ENCODE measurements around the gene PDLIM7.

The PDLIM7 gene

GRCh38 chr5:177524539-177524900 lies 27.1 kb upstream of the PDLIM7 start:
- no peak for DNase-seq (ENCODE audit: low read depth in 3 of 3)

GRCh38 chr5:177523711-177524538 lies 26.5 kb upstream of the PDLIM7 start:
- DNase-seq (ENCODE audit: low read depth in 3 of 3): no peak

DNA sequence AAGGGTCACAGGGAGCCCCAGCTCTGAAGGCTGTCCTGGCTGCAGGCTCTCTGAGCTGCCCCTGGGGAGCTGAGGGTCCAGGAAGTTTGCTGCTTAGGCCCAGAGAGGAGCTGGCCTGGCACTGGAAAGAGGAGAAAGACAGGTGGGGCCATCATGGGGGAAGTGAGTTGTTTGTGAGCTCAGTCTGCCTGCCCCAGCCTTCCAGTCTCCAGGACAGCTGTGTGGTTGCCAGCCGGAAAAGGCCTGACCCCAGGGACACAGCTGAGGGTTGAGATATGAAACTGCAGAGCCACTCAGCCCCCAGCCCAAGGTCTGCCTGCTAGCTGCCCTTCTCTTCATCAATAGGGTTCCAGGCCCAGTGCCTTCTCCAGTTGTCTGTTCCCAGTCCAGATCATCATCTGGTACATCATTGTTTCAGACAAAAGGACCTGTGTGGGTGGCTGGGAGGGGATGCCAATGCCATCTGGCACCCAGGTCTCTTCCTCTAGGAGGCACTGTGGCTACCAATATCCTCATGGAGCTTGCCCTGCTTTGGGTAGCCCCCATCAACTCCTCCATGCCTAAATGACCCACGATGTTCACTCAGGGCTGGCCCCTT lies 23.6 kb upstream of the PDLIM7 start:
- DNase-seq (ENCODE audit: low read depth in 3 of 3): no peak

- DNase-seq (ENCODE audit: low read depth in 3 of 3): no peak
Observed at GRCh38 chr5:177520271-177520670, 22.9 kb upstream of the PDLIM7 start.

DNA sequence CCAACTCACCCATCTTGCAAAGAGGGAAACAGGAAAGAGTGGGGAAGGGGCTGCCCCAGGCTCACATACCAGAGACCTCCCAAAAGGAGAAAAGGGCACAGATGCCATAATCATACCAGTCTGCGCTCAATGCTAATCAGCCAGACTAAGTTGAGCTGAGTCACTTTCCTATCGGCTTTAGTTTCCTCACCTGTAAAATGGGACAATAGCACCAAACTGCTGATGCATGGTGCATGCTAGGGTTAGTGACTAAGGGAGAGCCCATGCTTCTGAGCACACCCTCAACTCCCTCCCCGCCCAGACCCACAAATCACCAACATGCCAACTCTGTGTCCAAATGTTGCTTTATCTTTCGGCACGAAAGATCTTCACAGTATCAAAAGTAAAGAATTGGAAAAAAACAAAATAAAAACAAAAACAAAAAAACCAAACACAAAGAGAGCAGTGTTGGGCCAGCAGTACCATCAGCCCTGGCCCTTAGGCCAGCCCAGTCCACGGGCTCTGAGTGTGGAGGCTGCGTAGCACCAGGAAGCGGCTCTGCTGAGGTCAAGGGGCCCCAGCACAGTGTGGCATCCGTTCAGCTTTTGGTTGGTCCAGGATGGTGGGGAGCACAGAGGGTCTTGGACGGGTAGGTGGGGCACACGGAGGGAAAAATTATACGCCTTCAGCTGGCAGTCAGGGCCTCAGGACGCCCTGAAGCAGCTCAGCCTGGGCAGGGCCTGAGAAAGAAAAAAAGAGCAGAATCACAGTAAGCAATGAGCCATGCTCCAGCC lies 22.2 kb upstream of the PDLIM7 start:
- no peak for DNase-seq (ENCODE audit: low read depth in 3 of 3)

DNA sequence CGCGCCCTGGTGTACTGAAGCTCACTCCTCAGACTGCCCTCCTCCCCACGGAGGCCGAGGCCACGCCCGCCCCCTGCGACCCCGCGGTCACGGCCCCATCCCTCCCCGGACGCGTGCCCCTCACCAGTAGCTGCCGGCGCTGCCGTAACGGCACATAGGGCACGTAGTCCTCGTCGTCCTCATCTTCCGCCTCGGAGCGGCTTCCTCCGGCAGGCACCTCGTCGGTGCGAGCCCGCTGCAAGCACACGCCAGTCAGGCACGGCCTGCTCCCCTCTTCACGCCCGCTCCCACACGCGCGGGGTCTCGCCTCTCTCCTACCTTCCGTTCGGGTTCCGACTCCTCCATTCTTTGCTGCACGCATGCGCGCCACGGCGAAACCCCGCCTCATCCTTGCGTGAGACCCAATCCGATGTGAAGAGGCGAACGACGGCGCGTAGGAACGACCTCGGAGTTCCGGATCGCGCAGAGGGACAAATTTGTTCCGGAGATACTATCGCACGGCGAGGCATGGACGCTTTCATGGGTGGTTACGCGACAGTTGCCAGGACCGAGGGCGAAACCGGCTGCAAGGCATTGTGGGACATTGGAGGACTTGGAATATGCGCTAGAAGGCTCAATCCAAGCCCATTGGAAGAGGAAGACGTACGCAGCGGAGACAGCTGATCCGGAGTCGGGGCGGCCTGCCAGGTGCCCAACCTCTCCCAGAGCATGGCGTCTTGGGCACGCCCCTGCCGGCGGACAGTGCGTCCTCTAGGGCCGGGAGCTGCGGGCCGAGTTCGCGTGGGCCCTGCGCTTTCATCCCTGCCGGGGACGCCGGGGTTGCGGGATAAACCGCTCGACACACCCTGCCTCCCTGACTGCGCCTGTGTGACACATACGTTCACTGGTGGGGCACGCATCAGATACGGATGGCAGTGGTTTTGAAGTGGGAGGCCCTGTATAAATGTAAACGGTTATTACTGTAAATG lies 19.5 kb upstream of the PDLIM7 start, which contains the start of gene DDX41:
Gene DDX41 (minus strand): TSS at position 361 of the 968 bp plus-strand sequence. CDS start 16 bp downstream, at position 345.
- DNase-seq (ENCODE audit: low read depth in 3 of 3): peak; percentile 89 to 95 (median 95)

DNA sequence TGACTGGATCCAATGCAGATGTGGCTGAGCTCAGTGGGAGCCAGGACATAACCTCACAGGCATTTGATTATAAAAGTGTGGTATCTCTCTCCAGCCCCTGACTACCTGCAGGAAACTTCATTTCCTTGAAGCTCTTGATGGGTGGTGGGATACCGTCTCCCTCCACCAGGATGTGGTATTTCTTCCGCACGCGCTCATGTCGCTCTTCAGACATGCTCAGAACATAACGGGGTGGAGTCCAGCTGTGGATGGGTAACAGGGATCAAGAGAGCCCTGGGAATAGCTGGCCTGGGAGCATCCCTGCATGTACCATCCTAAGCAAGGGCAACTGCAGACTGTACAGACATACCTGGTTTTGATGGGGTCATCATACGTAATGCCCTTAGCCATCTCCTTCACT lies 18.2 kb upstream of the PDLIM7 start:
- no peak for DNase-seq (ENCODE audit: low read depth in 3 of 3)

- DNase-seq (ENCODE audit: low read depth in 3 of 3): no peak
Observed at GRCh38 chr5:177514541-177514940, 17.1 kb upstream of the PDLIM7 start.

DNA sequence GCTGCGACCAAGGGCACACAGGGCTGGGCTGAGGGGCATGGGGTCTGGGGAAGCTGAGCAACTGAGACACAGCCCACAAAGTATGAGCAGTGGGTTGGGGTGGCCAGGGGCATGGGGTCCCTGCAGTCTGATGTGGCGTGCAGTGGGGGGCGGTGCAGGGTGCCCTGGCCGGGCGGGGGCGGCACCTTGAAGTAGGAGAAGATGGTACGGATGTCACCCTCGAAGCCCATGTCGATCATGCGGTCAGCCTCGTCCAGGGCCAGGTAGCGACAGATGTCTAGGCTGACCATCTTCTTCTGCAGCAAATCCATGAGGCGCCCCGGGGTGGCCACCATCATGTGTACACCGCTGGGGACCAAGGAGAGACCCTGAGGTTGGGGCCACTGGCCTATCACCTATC lies 16.1 kb upstream of the PDLIM7 start:
- DNase-seq (ENCODE audit: low read depth in 3 of 3): no peak

- DNase-seq (ENCODE audit: low read depth in 3 of 3): no peak
Observed at GRCh38 chr5:177512736-177513380, 15.5 kb upstream of the PDLIM7 start.

DNA sequence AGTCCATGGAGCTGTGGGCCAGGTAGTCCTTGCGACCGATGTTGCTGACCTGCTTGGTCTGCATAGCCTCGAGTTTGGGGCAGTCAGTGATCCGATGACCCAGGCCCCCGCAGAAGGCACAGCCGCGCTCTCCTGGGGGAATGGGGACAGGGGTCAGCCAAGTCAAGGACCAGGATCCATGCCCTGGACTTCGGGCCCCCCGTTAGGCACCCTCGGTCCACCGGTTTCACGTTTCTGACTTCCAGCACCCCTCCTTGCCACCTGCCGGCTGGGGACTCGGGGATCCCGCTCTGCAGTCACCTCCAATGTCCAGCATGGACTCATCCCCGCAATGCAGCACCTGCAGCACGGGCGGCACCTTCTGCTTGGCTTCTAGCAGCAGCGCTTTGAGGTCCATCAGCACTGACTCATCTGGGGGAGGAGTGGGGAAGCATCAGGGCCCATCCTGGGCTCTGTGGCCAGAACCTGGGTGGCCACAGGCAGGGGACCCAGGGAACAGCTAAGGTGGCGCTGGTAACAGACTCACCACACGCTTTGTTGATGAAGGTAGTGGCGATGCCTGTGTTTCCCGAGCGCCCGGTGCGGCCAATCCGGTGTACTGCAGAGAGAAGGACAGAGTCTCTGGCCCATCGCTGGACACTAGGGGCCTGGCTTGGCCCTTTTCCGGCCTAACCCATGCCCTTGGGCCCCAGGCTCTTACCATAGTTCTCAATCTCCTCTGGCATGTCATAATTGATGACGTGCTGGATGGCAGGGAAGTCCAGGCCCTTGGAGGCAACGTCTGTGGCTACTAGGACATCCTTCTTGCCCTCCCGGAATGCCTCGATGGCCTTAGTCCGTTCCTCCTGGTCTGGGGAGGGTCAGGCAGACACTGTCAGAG lies 14.6 kb upstream of the PDLIM7 start:
- no peak for DNase-seq (ENCODE audit: low read depth in 3 of 3)

- no peak for DNase-seq (ENCODE audit: low read depth in 3 of 3)
Observed at GRCh38 chr5:177511181-177511580, 13.8 kb upstream of the PDLIM7 start.

- no peak for DNase-seq (ENCODE audit: low read depth in 3 of 3)
Observed at GRCh38 chr5:177510567-177511053, 13.2 kb upstream of the PDLIM7 start.

DNA sequence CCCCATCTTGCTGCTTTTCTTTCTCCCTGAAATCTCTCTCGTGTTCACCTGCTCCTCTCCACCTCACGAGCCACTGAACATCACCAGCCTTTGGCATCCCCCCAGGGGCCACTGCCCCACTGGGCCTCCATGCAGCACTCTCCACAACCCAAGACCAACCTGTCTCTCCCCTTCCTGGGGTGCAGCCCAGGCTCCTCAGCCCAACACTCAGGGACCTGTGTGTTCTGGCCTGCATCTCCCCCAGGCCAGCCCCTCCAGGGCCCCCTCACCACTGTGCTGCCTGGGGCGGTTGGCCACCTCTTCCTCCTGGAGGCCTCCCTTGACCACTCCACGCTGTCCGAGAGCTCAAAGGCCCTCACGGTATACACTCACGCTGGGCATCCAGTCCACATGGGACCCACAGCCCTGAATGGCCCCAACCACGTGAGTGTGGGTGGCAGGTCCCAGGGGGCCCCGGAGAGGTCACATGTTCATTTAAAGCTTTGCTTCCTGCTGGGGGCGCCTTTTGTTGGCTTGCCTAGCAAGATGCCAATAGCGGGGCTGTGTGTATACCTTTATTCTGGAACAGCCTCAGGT lies 12.7 kb upstream of the PDLIM7 start:
- DNase-seq (ENCODE audit: low read depth in 3 of 3): no peak

- no peak for DNase-seq (ENCODE audit: low read depth in 3 of 3)
Observed at GRCh38 chr5:177509381-177509951, 12.1 kb upstream of the PDLIM7 start, which contains the start of gene DOK3. Gene DOK3 (minus strand): TSS chr5:177509826. CDS start chr5:177509540, 286 bp downstream.

DNA sequence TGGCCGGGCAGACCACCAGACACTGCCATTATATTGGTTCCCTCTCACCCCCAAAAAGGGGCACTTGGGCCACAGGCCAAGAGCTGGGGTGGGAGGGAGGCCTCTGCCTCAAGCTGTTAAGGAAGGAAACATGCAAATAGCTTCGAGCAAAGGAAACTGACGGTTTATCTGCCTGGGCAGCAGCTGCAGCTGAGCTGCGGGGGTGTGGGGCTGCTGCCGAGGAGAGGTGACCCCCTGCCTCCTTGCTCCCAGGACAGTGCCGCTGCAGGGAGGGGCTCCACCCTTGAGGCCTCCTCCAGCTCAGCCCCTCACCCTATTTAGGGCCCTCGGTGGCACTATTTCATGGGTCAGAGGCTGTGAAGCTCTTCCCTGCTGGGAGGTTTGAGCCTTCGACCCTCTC lies 11.4 kb upstream of the PDLIM7 start:
- DNase-seq (ENCODE audit: low read depth in 3 of 3): no peak

DNA sequence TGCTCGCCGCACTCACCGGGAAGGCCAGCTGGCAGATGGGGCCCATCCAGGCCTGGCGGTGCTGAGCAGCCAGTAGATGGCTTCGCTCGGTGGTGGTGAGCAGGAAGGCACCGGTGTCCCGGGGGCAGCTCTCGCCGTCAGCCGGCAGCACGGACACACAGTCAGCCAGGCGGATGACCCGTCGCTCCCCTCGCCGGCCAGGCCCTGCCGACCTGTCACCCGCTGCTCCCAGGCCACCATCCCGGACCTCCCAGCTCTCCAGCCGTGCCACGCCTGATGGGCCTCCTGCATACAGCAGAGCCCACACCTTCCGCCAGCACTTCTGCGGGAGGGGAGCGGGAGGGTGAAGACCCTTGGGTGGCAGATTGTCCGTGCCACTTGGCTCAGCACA lies 10.8 kb upstream of the PDLIM7 start:
- no peak for DNase-seq (ENCODE audit: low read depth in 3 of 3)

DNA sequence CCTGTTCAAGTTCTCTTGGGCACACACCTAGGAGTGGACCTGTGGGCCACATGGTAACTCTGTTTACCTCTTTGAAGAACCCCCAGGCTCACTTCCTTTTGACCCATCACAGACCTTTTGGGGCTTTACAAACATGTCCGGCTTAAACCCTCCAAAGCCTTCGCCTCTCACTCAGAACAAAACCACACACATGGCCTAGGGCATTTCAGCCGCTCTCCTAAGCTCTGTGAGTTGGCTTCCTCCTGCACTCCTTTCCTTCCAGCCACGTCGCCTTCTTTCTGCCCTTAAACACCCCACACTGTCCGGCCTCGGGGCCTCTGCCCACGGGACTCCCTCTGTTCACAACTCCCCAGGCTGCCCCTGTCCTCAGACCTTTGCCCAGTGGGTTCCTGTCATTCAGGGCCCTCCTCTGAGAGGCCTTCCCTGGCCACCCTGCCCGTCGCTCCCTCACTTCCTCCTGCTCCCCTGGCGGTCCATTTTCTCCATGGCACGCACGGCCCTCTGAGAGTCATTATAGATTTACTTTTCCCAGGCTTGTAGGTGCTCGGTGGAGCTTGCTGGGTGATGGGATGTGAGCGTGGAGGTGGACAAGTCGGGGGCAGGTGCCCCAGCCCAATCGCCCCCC lies 10.3 kb upstream of the PDLIM7 start:
- no peak for DNase-seq (ENCODE audit: low read depth in 3 of 3)
